GM18868 (cell line): Measurements from ENCODE around the gene SMOC1.

Source experiments
- ATAC-seq: cut with Tn5 transposase; IDR thresholded peaks from one replicate; pipeline ENCODE4 v1.9.1; 2021; ENCODE audit warnings: mild to moderate bottlenecking, moderate library complexity; ENCODE audit not compliant: unreplicated experiment

The SMOC1 gene

GRCh38 chr14:70077720-70078119 is 198.5 kb downstream of the SMOC1 start:
- no peak for ATAC-seq

- no peak for ATAC-seq
Measured at GRCh38 chr14:70078329-70078728, 199.1 kb downstream of the SMOC1 start.

GRCh38 chr14:70080076-70080475 is 200.9 kb downstream of the SMOC1 start:
- ATAC-seq, result no peak
